Osteoblast (primary cell): ENCODE measurements around the gene MST1. TPM values are rescaled to one million over a fixed set of nuclear protein-coding genes. Genes with fewer than 3 reads are reported as not detected.

ENCODE experiments used
- DNase-seq: peaks from one replicate; pipeline ENCODE4 v3.0.0; 2011; ENCODE audit warnings: low spot score, mixed read lengths; ENCODE audit not compliant: insufficient read length; ENCODE audit errors: missing footprints
- H2AFZ ChIP-seq: 2 replicates; pipeline ENCODE4 v1.6.0; 2011; ENCODE audit warnings: mild to moderate bottlenecking, low read length
- H3K27ac ChIP-seq: 2 replicates; pipeline ENCODE4 v1.5.1; 2011; ENCODE audit warnings: mild to moderate bottlenecking, low read depth, low read length, moderate library complexity
- H3K27me3 ChIP-seq: 2 replicates; pipeline ENCODE4 v1.6.0; 2012; ENCODE audit warnings: mild to moderate bottlenecking, control low read depth, inconsistent platforms, low read length, moderate library complexity; ENCODE audit not compliant: insufficient read depth
- H3K36me3 ChIP-seq: 2 replicates; pipeline ENCODE4 v1.5.1; 2011; ENCODE audit warnings: mild to moderate bottlenecking, low read length, control low read depth, moderate library complexity; ENCODE audit not compliant: insufficient read depth
- H3K4me1 ChIP-seq: 2 replicates; pipeline ENCODE4 v1.5.1; 2011; ENCODE audit warnings: mild to moderate bottlenecking, low read length, control low read depth, moderate library complexity; ENCODE audit not compliant: insufficient read depth
- H3K4me2 ChIP-seq: 2 replicates; pipeline ENCODE4 v1.6.0; 2011; ENCODE audit warnings: mild to moderate bottlenecking, low read length; ENCODE audit not compliant: insufficient read depth
- H3K4me3 ChIP-seq: fragments of 200-600 bp; sonication (generic); 3 replicates; pipeline ENCODE4 v1.5.1; 2012; ENCODE audit warnings: mild to moderate bottlenecking, low read length, inconsistent platforms; ENCODE audit not compliant: insufficient read depth
- H3K79me2 ChIP-seq: 2 replicates; pipeline ENCODE4 v1.6.0; 2012; ENCODE audit warnings: mild to moderate bottlenecking, low read length, control low read depth, inconsistent platforms; ENCODE audit not compliant: insufficient read depth
- H3K9me3 ChIP-seq: 2 replicates; pipeline ENCODE4 v1.5.1; 2011; ENCODE audit warnings: low read depth, low read length, control low read depth
- H4K20me1 ChIP-seq: 2 replicates; pipeline ENCODE4 v1.6.0; 2012; ENCODE audit warnings: mild to moderate bottlenecking, low read length, control low read depth; ENCODE audit not compliant: insufficient read depth
- total RNA-seq: library from RNA; depleted of rRNA; stranded (reverse); fragments of >200 nt; gene quantifications from 2 replicates; pipeline ENCODE4 v1.2.3, GENCODE V29; 2012
- TF ChIP-seq, protein P1 (sequence below): IDR thresholded peaks from 2 replicates; pipeline ENCODE4 v1.5.1; 2011; ENCODE audit warnings: mild to moderate bottlenecking, low read depth, low read length, moderate library complexity; ENCODE audit errors: extremely low read depth

Gene MST1
- total RNA-seq, 1 donor = 6.9 TPM

DNA sequence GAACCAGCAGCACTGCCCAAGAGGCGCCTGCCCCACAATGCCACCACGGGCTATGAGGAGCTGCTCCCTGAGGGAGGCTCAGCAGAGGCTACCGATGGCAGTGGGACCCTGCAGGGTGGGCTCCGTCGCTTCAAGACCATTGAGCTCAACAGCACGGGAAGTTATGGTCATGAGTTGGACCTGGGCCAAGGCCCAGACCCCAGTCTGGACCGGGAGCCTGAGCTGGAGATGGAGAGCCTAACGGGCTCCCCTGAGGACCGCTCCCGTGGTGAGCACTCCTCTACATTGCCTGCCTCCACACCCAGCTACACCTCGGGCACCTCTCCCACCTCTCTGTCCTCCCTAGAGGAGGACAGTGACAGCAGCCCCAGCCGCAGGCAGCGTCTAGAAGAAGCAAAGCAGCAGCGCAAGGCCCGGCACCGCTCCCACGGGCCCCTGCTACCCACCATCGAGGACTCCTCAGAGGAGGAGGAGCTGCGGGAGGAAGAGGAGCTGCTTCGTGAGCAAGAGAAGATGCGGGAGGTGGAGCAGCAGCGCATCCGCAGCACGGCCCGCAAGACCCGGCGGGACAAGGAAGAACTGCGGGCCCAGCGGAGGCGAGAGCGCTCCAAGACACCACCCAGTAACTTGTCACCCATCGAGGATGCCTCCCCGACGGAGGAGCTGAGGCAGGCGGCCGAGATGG is 36.9 kb downstream of the MST1 start:
- H3K4me3 ChIP-seq = no peak overlapping the region
- peak; percentile 54 for DNase-seq
- peaks cover 4% of the 10 kb centered on the region for H3K27me3 ChIP-seq
- H3K9me3 ChIP-seq = no peaks in the 10 kb centered on the region
- H3K4me1 ChIP-seq = no peaks in the 10 kb centered on the region
- TF ChIP-seq, protein P1, sequence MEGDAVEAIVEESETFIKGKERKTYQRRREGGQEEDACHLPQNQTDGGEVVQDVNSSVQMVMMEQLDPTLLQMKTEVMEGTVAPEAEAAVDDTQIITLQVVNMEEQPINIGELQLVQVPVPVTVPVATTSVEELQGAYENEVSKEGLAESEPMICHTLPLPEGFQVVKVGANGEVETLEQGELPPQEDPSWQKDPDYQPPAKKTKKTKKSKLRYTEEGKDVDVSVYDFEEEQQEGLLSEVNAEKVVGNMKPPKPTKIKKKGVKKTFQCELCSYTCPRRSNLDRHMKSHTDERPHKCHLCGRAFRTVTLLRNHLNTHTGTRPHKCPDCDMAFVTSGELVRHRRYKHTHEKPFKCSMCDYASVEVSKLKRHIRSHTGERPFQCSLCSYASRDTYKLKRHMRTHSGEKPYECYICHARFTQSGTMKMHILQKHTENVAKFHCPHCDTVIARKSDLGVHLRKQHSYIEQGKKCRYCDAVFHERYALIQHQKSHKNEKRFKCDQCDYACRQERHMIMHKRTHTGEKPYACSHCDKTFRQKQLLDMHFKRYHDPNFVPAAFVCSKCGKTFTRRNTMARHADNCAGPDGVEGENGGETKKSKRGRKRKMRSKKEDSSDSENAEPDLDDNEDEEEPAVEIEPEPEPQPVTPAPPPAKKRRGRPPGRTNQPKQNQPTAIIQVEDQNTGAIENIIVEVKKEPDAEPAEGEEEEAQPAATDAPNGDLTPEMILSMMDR = no peak
- H3K4me2 ChIP-seq = no peak overlapping the region
- H3K79me2 ChIP-seq = no peaks in the 10 kb centered on the region
- no peak overlapping the region for H3K27ac ChIP-seq
- H2AFZ ChIP-seq = no peak overlapping the region
- H3K36me3 ChIP-seq = no peaks in the 10 kb centered on the region
- no peaks in the 10 kb centered on the region for H4K20me1 ChIP-seq

DNA sequence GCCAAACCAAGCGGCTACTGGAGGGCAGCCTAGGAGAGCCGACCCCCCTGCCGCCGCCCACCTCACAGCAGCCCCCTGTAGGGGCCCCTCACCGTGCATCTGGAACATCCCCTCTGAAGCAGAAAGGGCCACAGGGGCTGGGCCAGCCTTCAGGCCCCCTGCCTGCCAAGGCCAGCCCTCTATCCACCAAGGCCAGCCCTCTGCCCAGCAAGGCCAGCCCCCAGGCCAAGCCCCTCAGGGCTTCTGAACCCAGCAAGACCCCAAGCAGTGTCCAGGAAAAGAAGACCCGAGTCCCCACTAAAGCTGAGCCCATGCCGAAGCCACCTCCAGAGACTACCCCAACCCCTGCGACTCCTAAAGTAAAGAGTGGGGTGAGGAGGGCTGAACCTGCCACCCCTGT is 38.6 kb downstream of the MST1 start:
- DNase-seq = peak; percentile 52
- Histone ChIP-seq H3K27ac (no peak overlapping the region), H2AFZ (no peak overlapping the region), H3K4me1 (no peaks in the 10 kb centered on the region), H3K27me3 (no peaks in the 10 kb centered on the region), H4K20me1 (no peaks in the 10 kb centered on the region), H3K4me2 (no peak overlapping the region), H3K36me3 (no peaks in the 10 kb centered on the region), H3K9me3 (no peaks in the 10 kb centered on the region), H3K4me3 (no peak overlapping the region), H3K79me2 (no peaks in the 10 kb centered on the region)
- TF ChIP-seq, protein P1 = no peak

DNA sequence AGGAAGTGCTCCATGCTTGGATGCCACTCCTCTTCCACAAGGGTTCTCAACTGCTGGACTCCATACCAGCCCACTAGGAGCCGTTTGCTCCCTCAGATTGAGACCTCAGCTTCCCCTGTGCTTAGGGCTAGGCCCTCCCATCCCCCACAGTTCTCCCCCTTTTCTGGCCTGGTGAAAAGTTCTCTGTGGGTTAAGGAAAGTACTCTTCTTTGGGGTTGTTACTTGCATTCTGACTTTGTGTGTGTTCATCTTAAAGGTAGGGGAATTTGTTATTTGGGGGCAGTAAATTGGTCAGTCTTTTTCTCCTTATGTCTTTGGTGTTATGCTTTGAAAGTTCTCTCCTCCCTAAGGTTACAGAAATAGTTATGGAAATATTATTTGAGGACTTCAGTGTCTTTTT is 39.1 kb downstream of the MST1 start:
- Histone ChIP-seq H4K20me1 (no peaks in the 10 kb centered on the region), H3K4me3 (no peak overlapping the region), H3K27me3 (no peaks in the 10 kb centered on the region), H3K36me3 (no peaks in the 10 kb centered on the region), H3K79me2 (no peaks in the 10 kb centered on the region), H3K9me3 (no peaks in the 10 kb centered on the region), H2AFZ (no peak overlapping the region), H3K27ac (no peak overlapping the region), H3K4me2 (no peak overlapping the region), H3K4me1 (no peaks in the 10 kb centered on the region)
- DNase-seq = peak; percentile 79
- TF ChIP-seq, protein P1 = no peak

DNA sequence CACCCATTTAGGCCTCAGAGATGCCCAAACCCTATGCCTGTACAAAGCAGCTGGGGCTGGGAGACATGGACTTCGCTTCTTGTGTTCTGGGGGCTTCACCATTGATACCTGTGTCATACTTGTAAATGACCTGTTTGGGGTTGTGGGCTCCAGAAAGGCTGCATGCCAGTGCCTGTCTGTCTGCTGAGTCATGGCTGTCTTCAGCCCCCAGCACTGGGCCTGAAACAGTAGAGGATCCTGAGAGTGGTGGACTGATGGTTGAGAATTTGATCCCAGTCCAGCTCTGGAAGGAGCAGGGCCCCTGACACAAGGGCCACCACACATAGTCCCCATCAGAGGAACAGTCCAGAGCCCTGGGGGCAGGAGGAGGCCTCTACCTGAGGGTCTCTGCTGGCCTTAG is 39.7 kb downstream of the MST1 start:
- Histone ChIP-seq H4K20me1 (no peaks in the 10 kb centered on the region), H3K27me3 (peaks cover under 1% of the 10 kb centered on the region), H3K4me2 (no peak overlapping the region), H3K4me1 (no peaks in the 10 kb centered on the region), H2AFZ (no peak overlapping the region), H3K36me3 (no peaks in the 10 kb centered on the region), H3K27ac (no peak overlapping the region), H3K9me3 (no peaks in the 10 kb centered on the region), H3K4me3 (no peak overlapping the region), H3K79me2 (no peaks in the 10 kb centered on the region)
- peak; percentile 67 for DNase-seq
- TF ChIP-seq, protein P1 = no peak
